Measurements from ENCODE around the gene SOX21. TPM values are rescaled to one million over a fixed set of nuclear protein-coding genes. Genes with fewer than 3 reads are reported as not detected.

Gene SOX21
- polyA plus RNA-seq, 1 donor from 2014 or later, result 0.35 TPM

- Histone ChIP-seq H3F3A (ENCODE audit: insufficient read depth, low read length, poor library complexity, severe bottlenecking) (peaks cover 8% of the 10 kb centered on the region), H4K20me1 (ENCODE audit: insufficient read depth) (no peaks in the 10 kb centered on the region), H3K9me2 (ENCODE audit: insufficient read depth, low read length) (no peaks in the 10 kb centered on the region), H3K4me2 (ENCODE audit: low read length) (peak overlapping the region; percentile 6), H3K9ac (ENCODE audit: low read length) (no peak overlapping the region), H3K27me3 (ENCODE audit: insufficient read depth, low read depth, low read length) (peaks cover 95% of the 10 kb centered on the region), H3K36me3 (ENCODE audit: insufficient read depth, low read length) (no peaks in the 10 kb centered on the region), H3K79me2 (replicated peaks; ENCODE audit: insufficient read depth, low read length) (peaks cover 40% of the 10 kb centered on the region), H2AFZ (ENCODE audit: low read depth, low read length) (no peak overlapping the region), H3K9me3 (ENCODE audit: low read length) (no peaks in the 10 kb centered on the region), H3K4me3 (ENCODE audit: low read length) (peak overlapping the region; percentile 75), H3K27ac (ENCODE audit: low read length) (no peak overlapping the region)
- TF ChIP-seq MXI1 (conservative IDR thresholded peaks at IDR 0.05; ENCODE audit: poor library complexity, severe bottlenecking) (no peak), CTCF (IDR thresholded peaks at IDR 0.05; ENCODE audit: poor library complexity, severe bottlenecking) (no peak), RAD21 (conservative IDR thresholded peaks at IDR 0.05) (no peak), EZH2 (IDR thresholded peaks at IDR 0.05; ENCODE audit: borderline replicate concordance, insufficient read depth, low read length, poor library complexity, severe bottlenecking) (no peak), REST (IDR thresholded peaks at IDR 0.05; ENCODE audit: borderline replicate concordance) (no peak), POLR2AphosphoS5 (IDR thresholded peaks at IDR 0.05) (no peak), EP300 (conservative IDR thresholded peaks at IDR 0.05; ENCODE audit: poor library complexity, severe bottlenecking) (no peak), SMC3 (conservative IDR thresholded peaks at IDR 0.05; ENCODE audit: poor library complexity) (no peak), TAF1 (IDR thresholded peaks at IDR 0.05; ENCODE audit: low read depth) (no peak)
These were observed 2.1 kb downstream of the SOX21 start for GRCh38 chr13:94710065-94710781.

- Histone ChIP-seq H3F3A (ENCODE audit: insufficient read depth, low read length, poor library complexity, severe bottlenecking) (peaks cover 6% of the 10 kb centered on the region), H2AFZ (ENCODE audit: low read depth, low read length) (no peak overlapping the region), H3K9me2 (ENCODE audit: insufficient read depth, low read length) (no peaks in the 10 kb centered on the region), H3K27me3 (ENCODE audit: insufficient read depth, low read depth, low read length) (peaks cover 95% of the 10 kb centered on the region), H3K9ac (ENCODE audit: low read length) (no peak overlapping the region), H3K79me2 (replicated peaks; ENCODE audit: insufficient read depth, low read length) (peaks cover 40% of the 10 kb centered on the region), H3K4me2 (ENCODE audit: low read length) (no peak overlapping the region), H3K27ac (ENCODE audit: low read length) (no peak overlapping the region), H3K4me3 (ENCODE audit: low read length) (no peak overlapping the region), H4K20me1 (ENCODE audit: insufficient read depth) (no peaks in the 10 kb centered on the region), H3K36me3 (ENCODE audit: insufficient read depth, low read length) (no peaks in the 10 kb centered on the region), H3K9me3 (ENCODE audit: low read length) (no peaks in the 10 kb centered on the region)
- TF ChIP-seq TAF1 (IDR thresholded peaks at IDR 0.05; ENCODE audit: low read depth), result no peak
- no peak for TF ChIP-seq SMC3 (conservative IDR thresholded peaks at IDR 0.05; ENCODE audit: poor library complexity)
- no peak for TF ChIP-seq EZH2 (IDR thresholded peaks at IDR 0.05; ENCODE audit: borderline replicate concordance, insufficient read depth, low read length, poor library complexity, severe bottlenecking)
- TF ChIP-seq REST (IDR thresholded peaks at IDR 0.05; ENCODE audit: borderline replicate concordance), result no peak
- peak; percentile 10 for TF ChIP-seq POLR2AphosphoS5 (IDR thresholded peaks at IDR 0.05)
- no peak for TF ChIP-seq EP300 (conservative IDR thresholded peaks at IDR 0.05; ENCODE audit: poor library complexity, severe bottlenecking)
- TF ChIP-seq CTCF (IDR thresholded peaks at IDR 0.05; ENCODE audit: poor library complexity, severe bottlenecking), result no peak
These were observed 3.1 kb downstream of the SOX21 start for GRCh38 chr13:94709001-94709834.
